B cell (primary cell): Measurements from ENCODE around the gene IGF1R. TPM values are rescaled to one million over a fixed set of nuclear protein-coding genes. Genes with fewer than 3 reads are reported as not detected.

Experiments
- ATAC-seq: fragments of 200-7000 bp; cut with Tn5 transposase; one replicate; pipeline ENCODE4 v1.10.0; 2021; ENCODE audit warnings: low read depth, mild to moderate bottlenecking, moderate number of reproducible peaks, moderate library complexity
- CTCF ChIA-PET: fragments of 350-600 bp; sonication (Branson Sonifier 250); formaldehyde crosslinking; loops from one replicate; lab custom pipeline; 2021; ENCODE audit warnings: antibody characterized with exemption, inconsistent platforms; lab: Charles Lee
- POLR2A ChIA-PET: fragments of 350-600 bp; sonication (Branson Sonifier 250); formaldehyde crosslinking; loops from one replicate; lab custom pipeline; 2021; ENCODE audit warnings: antibody characterized with exemption; lab: Charles Lee
- DNase-seq: peaks from one replicate; pipeline ENCODE4 v3.0.0; 2013
- H2AFZ ChIP-seq: 2 replicates; pipeline ENCODE4 v1.6.1; 2012; ENCODE audit warnings: mild to moderate bottlenecking, low read depth, low read length; ENCODE audit not compliant: insufficient read depth, poor library complexity, severe bottlenecking
- H3K27ac ChIP-seq, 2 donors: 1 replicate in 1 of 2; 2 replicates in 1 of 2; pipeline ENCODE4 v1.5.1; 2012 to 2013; ENCODE audit warnings: low read length in 2 of 2, mild to moderate bottlenecking in 2 of 2, moderate library complexity in 1 of 2
- H3K27me3 ChIP-seq, 4 experiments: fragments of 200-600 bp in 1 of 4; sonication (generic) in 1 of 4; replicated peaks in 1 of 4; 1 replicate in 2 of 4; 2 replicates in 2 of 4; pipeline versions ENCODE4 v1.6.1 to v1.7.0; 2013 to 2016; ENCODE audit warnings: low read length in 3 of 4, mild to moderate bottlenecking in 2 of 4, mixed read lengths in 1 of 4, moderate library complexity in 1 of 4; ENCODE audit not compliant: insufficient read depth in 4 of 4, control insufficient read depth in 3 of 4; ENCODE audit errors: control extremely low read depth in 1 of 4
- H3K36me3 ChIP-seq, 2 experiments: replicated peaks in 1 of 2; 1 replicate in 1 of 2; 2 replicates in 1 of 2; pipeline versions ENCODE4 v1.6.1 to v1.7.1; 2013; ENCODE audit warnings: low read length in 1 of 2; ENCODE audit not compliant: insufficient read depth in 2 of 2, control insufficient read depth in 1 of 2; ENCODE audit errors: control extremely low read depth in 1 of 2, extremely low read depth in 1 of 2
- H3K4me1 ChIP-seq, 2 donors: fragments of 200-600 bp in 1 of 2; sonication (generic) in 1 of 2; 1 replicate in 1 of 2; 2 replicates in 1 of 2; pipeline versions ENCODE4 v1.5.1 to v1.6.1; 2013 to 2017; ENCODE audit warnings: low read length in 2 of 2; ENCODE audit not compliant: control insufficient read depth in 2 of 2, insufficient read depth in 2 of 2
- H3K4me2 ChIP-seq: replicated peaks from 2 replicates; pipeline ENCODE3; 2012; ENCODE audit warnings: mild to moderate bottlenecking, low read depth, low read length; ENCODE audit not compliant: poor library complexity, severe bottlenecking
- H3K4me3 ChIP-seq, 5 experiments: fragments of 200-600 bp in 1 of 5; sonication (generic) in 1 of 5; 1 replicate in 3 of 5; 2 replicates in 2 of 5; pipeline versions ENCODE4 v1.5.1 to v1.7.0; 2011 to 2016; ENCODE audit warnings: low read length in 4 of 5, mild to moderate bottlenecking in 4 of 5, low read depth in 2 of 5, control low read depth in 1 of 5, moderate library complexity in 1 of 5; ENCODE audit not compliant: insufficient read depth in 1 of 5; ENCODE audit errors: control extremely low read depth in 1 of 5, extremely low read depth in 1 of 5
- H3K79me2 ChIP-seq: fragments of 200-600 bp; sonication (generic); one replicate; pipeline ENCODE4 v1.6.0; 2016; ENCODE audit warnings: low read length; ENCODE audit not compliant: control insufficient read depth, insufficient read depth
- H3K9ac ChIP-seq: fragments of 200-600 bp; sonication (generic); 2 replicates; pipeline ENCODE4 v1.6.1; 2017; ENCODE audit warnings: mild to moderate bottlenecking, low read length, moderate library complexity
- H3K9me3 ChIP-seq, 3 donors: one replicate each; pipeline versions ENCODE4 v1.6.1 to v1.7.1; 2013; ENCODE audit warnings: low read length in 2 of 3; ENCODE audit not compliant: control insufficient read depth in 2 of 3, insufficient read depth in 1 of 3; ENCODE audit errors: control extremely low read depth in 1 of 3
- H4K20me1 ChIP-seq: 2 replicates; pipeline ENCODE4 v1.6.0; 2012; ENCODE audit warnings: mild to moderate bottlenecking, low read length; ENCODE audit not compliant: insufficient read depth, control insufficient read depth, poor library complexity, severe bottlenecking
- H3K27ac Mint-ChIP-seq: one replicate; pipeline ENCODE4 v1.8.0; 2021; ENCODE audit warnings: mixed read lengths
- H3K27me3 Mint-ChIP-seq: one replicate; pipeline ENCODE4 v1.8.0; 2021; ENCODE audit warnings: mixed read lengths
- H3K4me1 Mint-ChIP-seq: one replicate; pipeline ENCODE4 v1.8.0; 2021; ENCODE audit warnings: mixed read lengths
- H3K4me3 Mint-ChIP-seq: one replicate; pipeline ENCODE4 v1.8.0; 2021; ENCODE audit warnings: mixed read lengths
- H3K9me3 Mint-ChIP-seq: one replicate; pipeline ENCODE4 v1.8.0; 2022; ENCODE audit warnings: mixed read lengths; ENCODE audit not compliant: insufficient read depth
- CTCF ChIP-seq: fragments of 200-600 bp; IDR thresholded peaks from one replicate; pipeline ENCODE4 v1.8.0; 2022; ENCODE audit warnings: antibody characterized with exemption, mild to moderate bottlenecking
- EZH2 ChIP-seq: IDR thresholded peaks from 2 replicates; pipeline ENCODE4 v1.6.1; 2012; ENCODE audit warnings: borderline replicate concordance, low read depth, mild to moderate bottlenecking, moderate library complexity, low read length; ENCODE audit not compliant: insufficient read depth, poor library complexity, severe bottlenecking
- WGBS: methylation state at CpG from one replicate; pipeline ENCODE4 v1.1.5; 2013; ENCODE audit warnings: missing lambda C conversion rate; ENCODE audit not compliant: insufficient coverage; 5-methylcytosine and 5-hydroxymethylcytosine counted together
- intact Hi-C: fragments of 100-400 bp; cut with micrococcal nuclease; formaldehyde crosslinking; loops from one replicate; pipeline ENCODE4 v1.10.0; 2022
- polyA plus RNA-seq: library from polyadenylated mRNA; depleted of rRNA; stranded (reverse); fragments of >200 nt; gene quantifications from 2 replicates; pipeline ENCODE4 v1.2.3, GENCODE V29; 2012
- total RNA-seq, 2 donors: library from RNA; stranded (reverse); fragments of 120-200 nt in 1 of 2; gene quantifications; 1 replicate in 1 of 2; 2 replicates in 1 of 2; pipeline versions ENCODE4 v1.2.3 to v1.2.4, GENCODE V29; 2013 to 2022

IGF1R gene
- total and polyA plus RNA-seq, 2 donors (not counting 1 experiment from before 2014, with no cell fraction given) = 5.4 to 23.1 TPM

DNA sequence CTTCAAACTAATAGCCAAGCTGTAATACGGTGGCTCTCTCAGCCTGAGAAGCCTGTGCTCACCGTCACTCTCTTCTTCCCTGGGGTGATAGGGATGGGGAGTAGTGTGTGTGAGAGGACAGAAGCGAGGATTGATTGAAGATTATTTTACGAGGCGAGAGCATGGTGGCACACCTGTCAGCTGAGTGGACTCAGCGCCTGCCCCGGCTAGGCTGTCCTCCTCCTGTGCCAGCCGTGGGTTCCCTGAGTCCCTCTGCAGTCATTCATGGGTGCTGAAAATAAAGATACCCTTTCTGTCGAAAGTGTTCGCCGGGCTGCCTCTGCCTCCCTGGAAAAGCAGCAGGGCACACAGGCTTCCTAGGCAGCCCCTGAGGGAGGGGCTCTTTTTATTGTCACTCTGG is 235.1 kb downstream of the IGF1R start:
- intact Hi-C loops = no loop called here
- ChIA-PET CTCF (interaction anchor here (2.0 to 5.4 kb wide), 4 partner anchors 101 to 360 kb away, joined by 5 to 70 read pairs (median 9); no protein-coding TSS in a partner anchor), POLR2A (no interaction called here)
- Histone ChIP-seq H3K4me3 (no peak overlapping the region), H3K9ac (no peak overlapping the region), H3K9me3 (no peaks in the 10 kb centered on the region), H3K4me1 (peaks cover 4% of the 10 kb centered on the region in 2 donors), H2AFZ (no peak overlapping the region), H3K4me2 (no peak overlapping the region), H4K20me1 (peaks cover 4% of the 10 kb centered on the region), H3K27ac (no peak overlapping the region), H3K79me2 (peaks cover 5% of the 10 kb centered on the region), H3K27me3 (no peaks in the 10 kb centered on the region), H3K36me3 (no peaks in the 10 kb centered on the region)
- no peaks in the 10 kb centered on the region for H3K9me3 Mint-ChIP-seq
- H3K27me3 Mint-ChIP-seq = peaks cover 4% of the 10 kb centered on the region
- H3K27ac Mint-ChIP-seq = peak overlapping the region; percentile 39
- DNase-seq (no peak), ATAC-seq (no peak)
- WGBS = 96% methylated on average over 11 of the region's 11 CpGs
- peaks cover 9% of the 10 kb centered on the region for H3K4me1 Mint-ChIP-seq
- H3K4me3 Mint-ChIP-seq = no peak overlapping the region
- TF ChIP-seq CTCF = no peak
- TF ChIP-seq EZH2 = no peak

GRCh38 chr15:98884894-98885293 is 236.6 kb downstream of the IGF1R start:
- Histone ChIP-seq H4K20me1 (peaks cover 4% of the 10 kb centered on the region), H3K36me3 (no peaks in the 10 kb centered on the region), H2AFZ (no peak overlapping the region), H3K9me3 (no peaks in the 10 kb centered on the region), H3K27ac (no peak overlapping the region), H3K4me3 (no peak overlapping the region), H3K4me2 (no peak overlapping the region), H3K9ac (no peak overlapping the region), H3K27me3 (no peaks in the 10 kb centered on the region), H3K79me2 (peaks cover 5% of the 10 kb centered on the region), H3K4me1 (peaks cover 4% of the 10 kb centered on the region in 2 donors)
- Mint-ChIP-seq H3K27ac (no peak overlapping the region), H3K4me1 (peaks cover 12% of the 10 kb centered on the region), H3K9me3 (no peaks in the 10 kb centered on the region), H3K4me3 (no peak overlapping the region), H3K27me3 (peaks cover 4% of the 10 kb centered on the region)
- WGBS = 100% methylated on average over 3 of the region's 3 CpGs
- ChIA-PET POLR2A (no interaction called here), CTCF (interaction anchor here (0.7 to 5.4 kb wide), 2 partner anchors 105 to 406 kb away, joined by 3 to 70 read pairs; no protein-coding TSS in a partner anchor)
- TF ChIP-seq EZH2 (no peak), CTCF (no peak)
- intact Hi-C loops = no loop called here
- DNase-seq (no peak), ATAC-seq (no peak)
